HG02852 (cell line): ENCODE results near the gene LRRN2.
"Not testable (repeated sequence)": the region's sequence is repeated elsewhere in the genome, so short reads cannot be mapped to it uniquely, and the experiment has no call there.

Source experiments
- ATAC-seq: cut with Tn5 transposase; IDR thresholded peaks from one replicate; pipeline ENCODE4 v1.9.1; 2021; ENCODE audit warnings: mild to moderate bottlenecking, moderate library complexity; ENCODE audit not compliant: unreplicated experiment

The LRRN2 gene

DNA sequence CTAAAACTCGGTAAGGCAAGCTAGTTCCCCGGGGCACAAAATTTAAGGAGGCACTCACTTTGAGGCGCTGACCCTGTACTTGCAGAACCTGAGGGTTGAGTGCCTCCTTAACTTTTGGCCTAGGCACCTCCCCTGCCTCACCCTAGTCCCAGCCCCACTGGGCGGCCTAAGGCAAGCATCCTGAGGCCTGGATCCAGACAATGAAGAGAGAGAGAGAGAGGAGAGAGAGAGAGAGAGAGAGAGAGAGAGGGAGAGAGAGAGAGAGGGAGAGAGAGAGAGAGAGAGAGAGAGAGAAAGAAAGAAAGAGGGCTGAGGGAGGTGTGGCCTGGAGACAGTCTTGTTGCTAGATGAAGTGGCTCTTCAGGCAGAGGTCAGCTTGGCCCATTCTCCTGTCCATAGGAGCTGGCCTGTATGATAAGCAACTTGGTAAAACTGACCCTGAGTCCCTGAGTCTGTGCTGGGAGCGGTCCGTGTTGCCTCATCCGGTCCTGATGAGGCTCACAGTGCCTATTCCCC is 7.4 kb upstream of the LRRN2 start:
- ATAC-seq: no peak

DNA sequence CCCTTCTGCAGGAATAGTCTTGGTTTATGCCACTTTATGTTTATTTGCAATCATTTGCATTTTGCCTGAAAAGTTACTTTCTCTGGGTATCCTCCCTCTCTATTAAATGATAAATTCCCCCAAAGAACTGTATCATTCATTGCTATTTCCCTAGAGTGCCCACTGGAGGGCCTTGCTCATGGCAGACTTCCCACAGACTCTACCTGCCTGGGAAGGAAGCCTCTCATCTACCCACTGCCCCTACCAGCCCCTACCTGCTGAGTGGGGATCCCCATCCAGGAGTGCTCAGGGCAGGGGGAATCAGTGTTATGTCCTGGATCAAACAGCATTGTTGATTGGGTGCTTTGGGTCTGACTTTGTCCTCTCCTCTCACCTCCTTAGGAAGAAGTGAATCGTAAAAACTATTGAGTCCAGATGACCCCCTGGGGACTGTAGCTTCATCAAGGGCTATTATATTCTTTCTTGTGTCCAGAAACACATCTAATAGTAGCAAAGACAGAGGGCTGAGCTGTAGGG is 6.8 kb upstream of the LRRN2 start:
- ATAC-seq: no peak

DNA sequence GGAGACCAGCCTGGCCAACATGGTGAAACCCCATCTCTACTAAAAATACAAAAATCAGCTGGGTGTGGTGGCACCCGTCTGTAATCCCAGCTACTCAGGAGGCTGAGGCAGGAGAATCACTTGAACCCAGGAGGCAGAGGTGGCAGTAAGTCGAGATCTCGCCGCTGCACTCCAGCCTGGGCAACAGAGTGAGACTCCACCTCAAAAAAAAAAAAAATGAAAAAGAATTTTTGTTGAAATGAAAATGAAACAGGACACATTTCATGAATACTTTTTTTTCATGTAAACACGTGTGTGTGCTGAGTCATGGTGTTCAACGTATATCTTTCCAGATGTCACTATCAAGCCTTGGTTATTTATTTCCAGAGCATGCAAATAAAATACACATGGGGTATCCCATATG is 5.8 kb upstream of the LRRN2 start:
- not testable (repeated sequence) for ATAC-seq

DNA sequence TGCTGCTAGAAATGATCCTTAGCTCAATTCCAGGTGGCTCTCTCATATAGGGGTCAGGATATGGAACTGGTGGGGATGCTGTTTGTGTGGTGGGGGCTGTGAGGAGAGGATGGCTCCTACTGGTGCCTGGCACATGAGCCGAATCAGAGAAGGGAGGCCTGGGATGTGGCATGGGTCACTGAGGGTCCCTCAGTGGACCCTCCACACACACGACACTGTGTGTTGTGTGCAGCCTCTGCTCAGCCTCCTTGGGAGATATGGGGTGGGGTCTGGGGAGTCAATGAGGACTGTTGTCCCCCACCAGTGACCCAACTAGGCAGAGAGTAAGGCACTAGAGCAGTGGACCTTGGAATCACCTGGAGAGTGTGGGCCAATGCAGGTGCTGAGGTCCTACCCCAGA is 3.2 kb upstream of the LRRN2 start:
- ATAC-seq: no peak

DNA sequence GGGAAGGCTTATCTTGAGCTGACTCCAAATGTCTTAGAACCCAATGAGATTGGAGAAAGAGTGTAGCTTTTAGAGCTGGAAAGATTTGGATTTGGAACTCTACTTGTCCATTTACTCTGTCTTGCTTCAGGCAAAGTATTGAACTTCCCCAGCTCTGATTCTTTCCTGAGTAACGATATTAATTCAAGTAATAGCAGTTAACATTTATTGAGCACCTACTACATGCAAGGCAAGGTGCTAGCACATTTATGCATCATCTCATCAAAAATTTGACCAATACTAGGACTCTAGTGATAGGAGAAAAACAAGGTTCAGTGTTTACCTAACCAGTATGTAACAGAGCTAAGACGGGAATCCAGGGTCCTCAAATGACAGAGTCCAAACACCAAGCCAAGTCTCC is 2.5 kb upstream of the LRRN2 start:
- ATAC-seq: no peak

DNA sequence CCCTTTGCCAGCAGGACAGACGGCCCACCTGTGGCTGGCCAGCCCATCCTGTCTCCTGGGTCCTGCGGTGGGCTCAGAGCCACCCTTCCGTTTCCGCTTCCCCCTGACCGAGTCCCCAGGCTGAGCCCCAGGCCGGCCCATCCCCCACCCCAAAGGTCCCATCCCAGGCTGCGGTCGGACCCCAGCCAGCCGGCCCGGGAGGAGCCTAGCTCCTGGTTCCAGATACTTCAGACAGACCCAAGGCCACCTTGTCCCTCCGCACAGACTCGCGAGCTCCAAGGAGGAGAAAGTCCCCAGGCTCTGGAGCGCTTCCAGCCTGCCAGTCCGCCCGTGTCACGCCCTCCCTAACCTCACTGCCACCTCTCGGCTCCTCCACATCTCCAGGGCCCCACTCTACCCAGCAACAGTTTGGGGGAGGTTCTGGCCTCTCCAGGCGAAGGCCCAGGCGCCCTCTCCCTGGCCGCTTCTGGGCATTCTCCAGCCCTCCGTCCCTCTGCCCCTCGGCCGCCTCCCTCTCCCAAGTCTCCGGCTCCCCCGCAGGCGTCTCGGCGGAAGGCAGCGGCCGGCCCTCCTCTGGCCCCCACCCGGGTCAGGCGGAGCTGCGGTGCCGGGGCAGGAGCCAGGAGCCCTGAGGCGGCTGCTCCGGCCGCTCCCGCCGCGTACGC is 835 bp downstream of the LRRN2 start:
- ATAC-seq: no peak

DNA sequence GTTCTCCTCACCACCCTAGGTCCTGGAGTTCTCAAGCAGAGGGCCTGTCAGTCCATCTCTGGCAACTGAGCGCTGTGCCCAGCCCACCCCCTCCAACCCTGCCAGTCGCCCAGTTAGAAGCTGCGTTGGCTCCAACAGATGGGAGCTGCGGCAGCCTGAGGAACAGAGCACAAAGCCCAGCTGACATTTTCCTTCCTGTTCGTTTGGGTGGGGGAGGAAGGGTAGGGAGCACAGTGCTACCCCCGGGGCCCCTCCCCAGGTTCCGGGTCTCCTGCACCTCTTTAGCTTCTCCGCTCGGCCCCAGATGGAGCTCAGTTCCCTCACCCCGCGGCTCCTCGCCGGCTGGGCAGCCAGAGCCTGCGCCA is 1.4 kb downstream of the LRRN2 start:
- no peak for ATAC-seq

DNA sequence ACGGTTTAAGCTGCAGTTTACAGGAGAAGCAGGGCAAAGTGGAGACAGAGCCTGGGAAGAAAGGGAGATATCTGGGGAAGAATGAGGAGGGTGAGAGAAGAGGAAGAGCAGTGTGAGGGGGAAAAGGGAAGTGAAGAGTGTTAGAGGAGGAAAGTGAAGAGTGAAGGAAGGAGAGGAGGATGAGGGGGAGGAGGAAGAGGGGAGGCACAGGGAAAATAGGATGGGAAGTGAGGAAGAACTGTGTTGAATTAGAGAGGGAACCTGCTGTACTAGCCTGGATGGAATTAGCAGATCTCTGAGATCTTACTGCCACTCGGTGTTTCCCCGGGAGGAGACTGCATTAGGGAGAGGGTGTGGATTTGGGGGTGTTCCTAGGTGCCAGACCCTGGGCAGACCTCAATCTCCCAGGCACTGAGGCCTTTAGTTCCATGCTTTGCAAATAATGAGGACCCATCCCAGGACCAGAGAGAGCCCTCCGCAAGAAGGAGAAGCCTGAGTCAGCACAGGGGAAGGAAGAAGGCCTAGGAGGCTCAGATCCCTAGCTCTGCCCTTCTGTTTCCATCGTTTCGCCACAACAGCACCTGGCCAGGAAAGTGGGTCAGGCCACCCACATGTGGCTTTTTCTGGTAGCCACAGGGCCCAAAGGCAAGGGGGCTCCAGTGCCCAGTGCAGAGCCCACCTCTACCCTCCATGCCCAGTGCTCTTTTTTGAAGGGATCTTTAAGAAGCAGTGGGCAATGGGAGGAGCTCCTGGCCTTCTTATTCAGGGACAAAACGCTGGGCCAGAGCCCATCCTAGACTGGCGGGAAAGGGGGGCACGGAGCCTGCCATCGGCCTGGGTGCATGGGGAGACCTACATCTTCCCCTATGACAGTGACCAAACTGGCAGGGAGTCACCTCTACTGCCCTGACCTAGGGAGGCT is 2.0 kb downstream of the LRRN2 start:
- ATAC-seq: no peak

DNA sequence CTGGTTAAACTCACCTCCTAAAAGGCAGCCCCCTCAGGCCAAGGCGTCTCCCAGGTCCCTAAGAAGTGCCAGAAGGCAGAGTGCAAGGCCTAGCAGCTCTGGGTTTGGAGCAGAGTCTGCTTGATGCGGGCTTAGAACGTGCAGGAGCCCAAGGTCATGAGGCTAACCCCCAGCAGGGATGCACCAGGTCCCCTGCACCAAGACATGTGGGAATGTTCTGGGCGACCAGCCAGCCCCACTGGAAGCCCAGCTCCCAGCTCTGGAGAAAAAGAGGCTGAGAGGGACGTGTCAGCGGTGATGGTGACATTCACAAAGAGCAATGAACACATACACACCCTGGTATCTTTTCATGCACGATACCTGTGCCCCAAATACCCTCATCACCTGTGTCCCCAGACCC is 5.1 kb downstream of the LRRN2 start:
- ATAC-seq: no peak

DNA sequence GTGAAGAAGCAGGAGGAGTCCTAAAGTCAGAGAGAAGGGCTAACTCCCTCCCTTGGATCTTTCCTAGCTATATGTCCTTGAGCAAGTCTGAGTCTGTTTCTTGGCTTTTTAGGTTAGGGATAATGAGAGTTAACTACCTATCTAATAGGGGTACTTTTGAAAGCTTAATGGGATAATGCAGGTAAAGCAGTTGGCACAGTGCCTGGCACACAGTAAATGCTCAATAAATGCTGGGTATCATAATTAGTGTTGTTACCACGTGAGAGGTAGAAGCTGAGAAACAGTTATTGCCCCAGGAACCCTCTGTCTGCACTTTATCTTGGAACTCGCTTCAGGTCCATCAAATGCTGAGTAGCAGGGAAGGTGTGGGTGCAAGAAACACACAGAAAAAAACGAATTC is 5.5 kb downstream of the LRRN2 start:
- no peak for ATAC-seq

DNA sequence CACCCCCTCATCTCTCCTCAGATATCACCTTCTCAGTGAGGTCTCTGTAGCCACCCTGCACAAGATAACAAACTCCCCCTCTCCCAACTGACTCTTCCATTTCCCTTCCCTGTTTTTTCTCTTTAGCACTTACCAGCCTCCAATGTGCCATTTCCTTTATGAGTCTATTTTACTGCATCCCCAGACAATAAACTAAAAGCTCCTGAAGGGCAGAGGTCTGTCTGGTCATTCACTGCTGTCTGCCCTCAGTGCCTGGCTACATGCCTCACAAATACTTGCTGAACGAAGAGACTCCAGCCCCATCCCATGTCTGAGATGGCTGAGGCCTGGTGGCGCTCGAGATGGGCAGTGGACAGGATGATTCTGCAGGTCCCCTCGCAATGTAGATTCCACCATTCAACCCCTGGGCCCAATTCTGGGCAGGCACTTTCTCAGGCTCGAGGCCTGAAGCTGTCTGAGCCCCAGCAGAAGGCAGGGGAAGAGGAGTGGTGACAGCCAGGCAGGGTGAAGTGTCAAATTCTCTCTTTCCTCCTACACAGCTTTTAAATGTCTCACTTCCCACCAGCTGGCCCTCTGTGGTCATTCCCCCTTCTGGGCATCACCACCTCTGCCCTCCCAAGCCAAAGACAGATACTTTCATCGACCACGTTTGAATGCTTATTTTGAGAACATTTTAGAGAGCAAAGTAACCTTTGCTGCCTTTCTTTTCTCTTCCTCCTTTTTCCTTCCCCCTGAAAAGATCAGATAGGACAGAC is 6.6 kb downstream of the LRRN2 start:
- no peak for ATAC-seq

DNA sequence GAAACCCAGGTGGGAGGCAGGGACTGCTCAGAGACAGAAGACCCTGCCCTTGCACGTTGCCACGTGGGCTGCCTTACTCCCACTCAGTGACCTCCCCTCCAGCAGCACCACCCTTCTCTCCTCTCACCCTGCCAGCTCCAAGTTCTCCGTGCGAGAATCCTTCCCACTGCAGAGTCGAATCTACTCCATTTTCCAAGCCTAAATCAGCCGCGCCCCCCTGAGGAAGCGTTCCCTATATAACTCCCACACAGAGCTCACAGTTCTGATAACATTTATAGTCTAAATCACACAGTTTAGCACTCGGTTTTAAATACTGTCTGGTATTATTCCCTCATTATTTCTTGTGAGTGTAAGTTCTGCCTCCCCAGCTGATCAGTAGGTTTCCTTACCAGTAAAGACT is 7.7 kb downstream of the LRRN2 start:
- no peak for ATAC-seq

DNA sequence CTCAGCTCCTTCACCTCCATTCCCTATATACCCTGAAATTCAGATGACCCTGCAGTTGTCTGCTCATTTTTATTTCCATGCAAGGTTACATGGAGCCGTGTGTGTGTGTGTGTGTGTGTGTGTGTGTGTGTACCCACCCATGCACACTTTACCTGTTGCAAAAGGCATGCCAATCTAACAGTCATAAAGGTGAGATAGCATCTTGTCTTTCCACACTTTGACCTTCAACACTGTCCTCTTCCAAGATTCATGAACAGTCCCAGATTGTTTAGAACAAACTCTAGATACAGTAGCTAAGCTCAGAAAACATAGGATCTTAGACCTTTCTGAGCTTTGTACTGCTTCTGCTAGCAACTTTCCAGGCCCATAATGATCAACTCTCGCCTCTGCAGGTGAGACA is 9.5 kb downstream of the LRRN2 start:
- no peak for ATAC-seq

DNA sequence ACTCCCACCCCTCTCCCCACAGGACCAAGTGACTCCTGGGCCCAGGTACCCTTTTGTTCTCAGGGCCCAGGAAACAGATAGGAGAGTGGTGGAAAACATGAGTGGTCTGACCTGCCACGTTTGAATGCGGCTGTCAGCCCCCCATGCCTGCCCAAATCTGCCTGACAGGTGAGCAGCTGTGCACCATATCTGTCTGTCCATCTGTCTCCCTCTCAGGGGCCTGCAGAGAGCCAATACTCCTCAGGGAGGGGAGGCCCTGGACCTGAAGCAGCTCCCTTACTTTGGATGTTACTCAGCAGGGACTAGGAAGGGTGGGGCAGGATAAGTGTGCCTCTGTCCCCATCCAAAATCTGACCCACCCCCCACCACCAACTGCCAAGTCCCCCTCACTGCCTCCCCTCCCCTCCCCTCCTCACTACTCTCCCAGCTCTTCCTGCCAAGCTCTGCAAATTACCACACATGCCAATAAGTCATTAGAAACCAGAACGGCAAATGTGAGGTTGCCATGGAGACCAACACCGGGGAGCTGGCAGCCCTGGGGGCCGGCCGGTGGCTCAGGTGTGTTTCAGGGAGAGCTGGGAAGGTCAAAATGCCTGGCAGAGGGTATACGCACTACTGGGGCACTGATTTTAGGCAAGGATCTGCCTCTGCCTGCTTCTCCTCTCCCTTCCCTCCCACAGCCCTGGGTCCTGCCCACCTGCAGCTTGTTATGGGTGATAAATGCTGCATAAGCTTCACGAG is 11.5 kb downstream of the LRRN2 start:
- ATAC-seq: no peak

DNA sequence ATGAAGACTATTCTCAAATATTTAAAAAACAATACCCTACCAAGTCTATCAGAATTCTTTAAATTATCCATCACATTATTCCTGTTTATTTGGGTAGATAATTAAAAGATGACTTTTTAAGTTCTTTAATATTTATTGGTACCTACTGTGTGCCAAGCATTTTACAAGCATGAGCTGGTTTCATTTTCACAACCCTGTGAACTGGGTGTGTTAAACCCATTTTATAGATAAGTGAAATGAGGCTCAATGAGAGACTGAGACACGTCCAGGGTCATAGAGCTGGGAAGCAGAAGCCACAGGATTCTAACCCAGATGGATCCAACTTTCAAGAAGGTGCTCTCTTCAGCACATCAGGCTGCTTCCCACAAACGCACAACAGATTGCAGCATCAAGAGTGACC is 12.3 kb downstream of the LRRN2 start:
- no peak for ATAC-seq

DNA sequence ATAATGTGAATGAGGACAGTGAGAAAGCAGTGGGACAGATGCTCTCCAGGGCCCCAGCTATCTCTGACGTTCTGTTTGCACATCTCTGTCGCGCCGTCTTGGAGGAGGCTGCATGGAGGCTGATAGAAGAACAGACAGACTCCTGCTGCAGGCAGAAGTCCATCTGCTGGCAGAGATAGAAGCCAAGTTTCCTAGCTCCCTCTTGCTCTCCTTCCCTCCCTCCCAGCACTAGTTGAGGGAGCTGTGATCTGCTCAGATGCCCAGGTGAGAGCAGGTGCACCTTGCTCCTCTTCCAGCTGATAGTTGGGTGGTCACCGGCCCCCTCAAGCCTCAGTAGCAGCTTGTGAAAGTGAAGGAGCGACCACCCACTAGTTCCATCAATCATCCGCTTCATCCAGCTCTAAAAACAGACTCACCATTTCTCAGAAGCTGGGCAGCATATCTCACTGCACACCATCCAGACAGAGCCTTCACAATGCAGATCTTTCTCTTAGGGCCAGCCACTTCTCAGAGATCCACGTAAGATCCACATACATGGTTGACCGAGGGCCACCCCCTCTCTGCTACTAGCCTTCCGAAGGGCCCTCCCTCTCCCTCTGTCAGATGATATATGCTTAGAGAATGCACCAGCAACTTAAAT is 12.9 kb downstream of the LRRN2 start:
- ATAC-seq: no peak

DNA sequence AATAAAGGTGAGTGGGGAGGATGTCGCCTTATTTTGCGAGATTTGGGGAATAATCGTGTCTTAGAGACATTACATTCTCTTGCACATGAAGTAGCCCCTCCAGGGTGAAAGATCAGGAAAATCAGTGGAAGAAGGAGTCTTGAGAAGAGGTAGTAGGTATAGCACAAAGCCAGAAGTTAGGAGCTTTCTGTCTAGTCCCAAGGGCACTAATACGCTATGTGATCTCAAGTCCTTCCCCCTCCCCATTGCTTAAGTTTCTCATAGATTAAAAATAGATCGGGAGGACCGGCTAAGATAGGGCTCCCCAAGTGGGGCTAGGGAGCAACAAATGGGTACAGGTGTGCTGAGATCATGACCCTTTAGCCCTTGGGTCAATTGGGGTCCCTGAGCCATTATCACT is 13.5 kb downstream of the LRRN2 start:
- no peak for ATAC-seq

DNA sequence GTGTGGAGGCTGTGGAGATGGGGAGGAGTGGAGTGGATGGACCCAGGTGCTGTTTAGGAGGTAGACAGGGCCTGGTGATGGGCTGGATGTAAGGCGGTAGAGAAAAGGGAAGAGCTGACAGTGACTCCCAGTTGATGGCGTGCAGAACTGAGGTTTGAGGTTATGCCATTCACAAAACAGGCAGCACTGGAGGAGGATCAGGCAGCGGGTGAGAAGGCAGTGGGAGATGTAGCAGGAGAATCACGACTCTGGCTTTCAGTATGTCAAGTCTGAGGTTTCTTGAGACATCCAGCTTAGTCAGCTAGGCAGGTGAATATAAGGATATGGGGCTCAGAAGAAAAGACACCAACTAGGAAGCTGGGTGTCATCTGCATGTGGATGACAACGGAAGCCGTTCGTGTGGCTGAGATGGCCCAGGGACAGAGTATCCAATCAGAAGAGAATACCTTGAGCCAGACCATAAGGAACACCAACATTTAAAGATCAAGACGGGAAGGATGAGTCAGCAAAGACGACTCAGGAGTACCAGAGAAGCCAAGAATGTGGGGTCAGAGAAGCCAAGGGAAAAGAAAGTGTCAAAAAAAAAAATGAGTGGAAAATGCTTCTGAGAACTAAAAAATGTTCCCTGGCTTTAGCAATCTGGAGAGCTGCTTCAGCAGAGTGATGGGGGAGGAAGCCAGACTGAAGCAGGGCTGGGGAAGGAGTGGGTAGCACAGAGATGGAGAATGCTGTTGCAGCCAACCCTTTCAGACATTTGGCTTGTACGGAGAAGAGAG is 15.2 kb downstream of the LRRN2 start:
- no peak for ATAC-seq

DNA sequence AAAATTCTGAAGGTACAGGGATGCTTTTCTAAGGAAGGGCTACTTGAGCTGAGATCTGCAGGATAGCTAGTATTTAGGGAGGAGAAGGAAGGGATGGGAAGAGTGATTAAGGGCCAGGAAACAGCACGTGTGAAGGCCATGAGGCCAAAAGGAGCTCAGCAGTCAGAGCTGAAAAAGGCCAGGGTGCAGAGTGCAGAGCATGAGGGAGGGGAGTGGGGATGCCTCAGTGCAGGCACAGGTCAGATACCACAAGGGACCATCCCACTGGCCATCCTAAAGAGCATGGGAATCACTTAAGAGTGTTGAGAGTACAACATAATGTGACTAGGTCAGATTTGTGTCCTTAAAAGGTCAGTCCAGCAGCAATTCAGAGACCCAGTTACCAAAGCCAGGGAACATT is 16.0 kb downstream of the LRRN2 start:
- no peak for ATAC-seq

DNA sequence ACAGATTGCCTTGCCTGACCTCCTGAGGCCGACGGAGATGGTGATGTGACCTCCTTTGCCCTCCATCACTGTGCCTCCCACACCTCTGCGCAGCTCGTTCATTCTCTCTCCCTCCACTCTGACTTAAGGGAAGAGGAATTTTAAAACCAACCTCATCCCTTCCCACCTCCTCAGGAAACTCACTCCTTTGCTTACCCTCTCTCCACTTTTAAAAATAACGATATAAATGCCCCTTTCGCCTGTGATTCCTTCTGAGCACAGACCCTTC is 21.2 kb downstream of the LRRN2 start:
- no peak for ATAC-seq
